Transverse colon (tissue), 4 donors: ENCODE measurements around the gene ISYNA1.

Experiments
- EP300 ChIP-seq: sonication (generic); formaldehyde crosslinking; IDR thresholded peaks from one replicate; pipeline ENCODE4 v1.6.1; 2017; ENCODE audit warnings: antibody characterized with exemption, low read depth
- POLR2A ChIP-seq: fragments of 450-650 bp; IDR thresholded peaks from one replicate; pipeline ENCODE4 v1.6.1; 2016; ENCODE audit warnings: antibody characterized with exemption, mild to moderate bottlenecking, moderate library complexity
- POLR2AphosphoS5 ChIP-seq, 3 donors: sonication (generic); formaldehyde crosslinking; IDR thresholded peaks; one replicate each; pipeline ENCODE4 v1.6.1; 2016; ENCODE audit warnings: antibody characterized with exemption in 3 of 3
- TF ChIP-seq, protein P1 (sequence below), 5 experiments: fragments of 200-600 bp in 3 of 5; fragments of 450-650 bp in 2 of 5; sonication (generic) in 3 of 5; IDR thresholded peaks; 1 replicate in 2 of 5; 2 replicates in 3 of 5; pipeline ENCODE4 v1.5.1; 2016 to 2017; ENCODE audit warnings: antibody characterized with exemption in 5 of 5, inconsistent platforms in 3 of 5, mild to moderate bottlenecking in 2 of 5, moderate library complexity in 1 of 5

- TF ChIP-seq, protein P1, sequence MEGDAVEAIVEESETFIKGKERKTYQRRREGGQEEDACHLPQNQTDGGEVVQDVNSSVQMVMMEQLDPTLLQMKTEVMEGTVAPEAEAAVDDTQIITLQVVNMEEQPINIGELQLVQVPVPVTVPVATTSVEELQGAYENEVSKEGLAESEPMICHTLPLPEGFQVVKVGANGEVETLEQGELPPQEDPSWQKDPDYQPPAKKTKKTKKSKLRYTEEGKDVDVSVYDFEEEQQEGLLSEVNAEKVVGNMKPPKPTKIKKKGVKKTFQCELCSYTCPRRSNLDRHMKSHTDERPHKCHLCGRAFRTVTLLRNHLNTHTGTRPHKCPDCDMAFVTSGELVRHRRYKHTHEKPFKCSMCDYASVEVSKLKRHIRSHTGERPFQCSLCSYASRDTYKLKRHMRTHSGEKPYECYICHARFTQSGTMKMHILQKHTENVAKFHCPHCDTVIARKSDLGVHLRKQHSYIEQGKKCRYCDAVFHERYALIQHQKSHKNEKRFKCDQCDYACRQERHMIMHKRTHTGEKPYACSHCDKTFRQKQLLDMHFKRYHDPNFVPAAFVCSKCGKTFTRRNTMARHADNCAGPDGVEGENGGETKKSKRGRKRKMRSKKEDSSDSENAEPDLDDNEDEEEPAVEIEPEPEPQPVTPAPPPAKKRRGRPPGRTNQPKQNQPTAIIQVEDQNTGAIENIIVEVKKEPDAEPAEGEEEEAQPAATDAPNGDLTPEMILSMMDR (IDR thresholded peaks at IDR 0.05): no peak
- TF ChIP-seq POLR2AphosphoS5 (IDR thresholded peaks at IDR 0.05) (no peak), EP300 (no peak), POLR2A (no peak)
These were observed 5.5 kb upstream of the ISYNA1 start for GRCh38 chr19:18443406-18443805.
